NCI-H2081 treated with DMSO at 0.1 percent for 48 hours (cell line): ENCODE data around the gene SEPTIN3.

Experiments used
- DNase-seq: peaks from one replicate; lab custom pipeline; 2025; lab: John Stamatoyannopoulos, UW

SEPTIN3 gene

GRCh38 chr22:41975299-41976069 is 6.2 kb downstream of the SEPTIN3 start:
- no peak for DNase-seq

GRCh38 chr22:41976070-41976901 is 7.0 kb downstream of the SEPTIN3 start:
- no peak for DNase-seq

DNA sequence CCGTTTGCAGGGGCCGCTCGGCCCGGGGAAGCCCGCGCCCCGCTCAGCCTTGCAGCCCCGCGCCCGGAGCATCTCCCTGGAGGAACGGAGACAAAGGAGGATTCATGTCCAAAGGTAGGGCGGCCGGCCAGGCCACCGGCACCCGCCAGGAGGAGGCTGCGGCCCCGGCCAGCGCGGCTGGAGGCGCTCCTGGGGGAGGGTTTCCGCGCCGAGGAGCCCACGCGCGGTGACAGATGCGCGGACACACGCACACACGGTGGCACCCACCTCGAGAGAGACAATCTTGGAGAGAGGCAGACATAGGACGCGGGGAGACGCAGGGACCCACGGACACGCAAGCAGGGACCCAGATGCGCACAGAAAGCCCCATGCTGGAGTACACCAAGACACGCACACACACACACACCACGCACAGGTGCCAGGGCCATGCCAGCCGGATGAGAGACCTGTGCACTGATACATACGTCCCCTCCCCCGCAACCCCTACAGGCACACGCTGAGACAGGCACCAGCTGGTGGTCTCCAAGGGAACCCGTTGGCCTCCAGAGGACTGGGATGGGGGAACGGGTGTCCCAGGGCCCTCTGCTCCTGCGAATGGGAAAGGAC is 7.8 kb downstream of the SEPTIN3 start:
- DNase-seq: no peak

GRCh38 chr22:41978732-41979131 is 9.5 kb downstream of the SEPTIN3 start:
- DNase-seq: no peak

DNA sequence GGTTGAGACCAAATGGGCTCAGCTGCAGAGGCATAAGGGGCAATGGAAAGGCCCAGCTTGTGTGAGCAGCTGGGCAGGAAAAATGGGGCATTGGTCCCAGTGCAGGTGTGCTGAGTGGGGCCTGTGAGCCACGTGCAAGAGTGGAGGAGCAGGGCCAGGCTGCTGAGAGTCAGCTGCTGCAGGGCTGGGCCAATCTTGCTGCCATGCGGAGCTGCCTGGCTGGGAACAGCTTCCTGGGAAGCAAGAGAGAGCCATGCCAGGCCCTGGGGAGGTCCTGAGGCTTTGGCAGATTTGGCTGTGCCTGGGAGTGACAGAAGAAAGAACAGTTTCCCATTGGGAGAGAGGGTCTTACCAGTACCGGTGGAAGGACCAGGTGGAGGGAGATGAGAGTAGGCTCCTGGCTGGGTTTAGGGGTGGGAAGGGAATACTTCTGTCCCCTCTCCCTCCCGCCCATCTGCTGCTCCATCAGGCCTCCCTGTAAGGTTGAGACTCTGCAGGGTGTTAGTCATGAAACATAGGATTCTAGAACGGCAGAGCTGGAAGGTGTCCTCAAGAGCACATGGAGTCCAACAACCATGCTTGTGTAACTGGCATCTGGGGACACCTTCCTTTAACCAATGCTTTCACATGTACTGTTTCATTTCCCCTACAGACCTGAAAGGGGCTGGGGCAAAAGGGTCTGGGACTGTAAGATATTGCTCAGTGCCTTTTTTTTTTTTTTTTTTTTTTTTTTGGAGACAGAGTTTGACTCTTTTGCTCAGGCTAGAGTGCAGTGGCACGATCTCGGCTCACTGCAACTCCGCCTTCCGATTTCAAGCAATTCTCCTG is 10.4 kb downstream of the SEPTIN3 start:
- no peak for DNase-seq

- DNase-seq: no peak
Observed at GRCh38 chr22:41982865-41983264, 13.6 kb downstream of the SEPTIN3 start.

DNA sequence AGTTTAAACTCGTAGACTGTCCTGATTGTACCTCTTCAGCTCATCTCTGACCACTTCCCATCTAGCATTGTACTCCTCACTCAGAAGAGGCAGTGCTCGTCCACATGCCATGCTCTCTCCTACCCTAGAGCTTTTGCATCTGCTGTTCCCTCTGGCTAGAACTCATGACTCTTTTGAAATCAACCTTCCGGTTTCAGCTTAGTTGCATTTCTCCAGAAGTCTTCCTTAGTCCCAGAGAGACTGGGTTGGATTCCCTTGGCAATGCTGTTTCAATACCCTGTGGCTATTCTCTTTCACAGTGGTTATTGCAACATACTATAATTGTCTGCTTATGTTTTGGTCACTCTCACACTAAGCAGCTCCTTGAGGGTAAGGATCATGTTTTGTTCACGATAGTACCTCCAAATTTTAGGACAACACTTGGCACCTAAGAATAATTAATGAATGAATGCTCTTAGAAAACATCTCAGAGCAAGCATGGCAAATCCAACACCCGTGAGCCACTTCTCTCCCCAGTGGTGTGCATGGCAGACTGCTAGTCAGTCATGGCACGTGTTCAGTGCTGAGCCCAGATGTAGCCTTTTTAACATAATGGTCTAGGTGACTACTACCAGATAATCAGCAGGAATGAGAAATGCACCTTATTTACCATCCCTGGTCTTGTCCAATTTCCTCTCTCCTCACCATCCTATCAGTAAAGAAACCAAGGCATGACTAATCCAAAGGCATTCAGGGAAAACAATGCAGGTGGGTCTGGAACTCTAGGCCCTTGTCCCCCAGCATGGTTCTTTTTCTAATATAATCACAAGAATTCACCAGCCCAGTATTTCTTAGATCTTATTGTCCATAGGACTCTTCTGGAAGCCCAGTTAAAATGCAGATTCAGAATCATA is 14.5 kb downstream of the SEPTIN3 start:
- no peak for DNase-seq

- DNase-seq: no peak
Observed at GRCh38 chr22:41987276-41987675, 18.0 kb downstream of the SEPTIN3 start.

GRCh38 chr22:41989246-41989645 is 20.0 kb downstream of the SEPTIN3 start:
- DNase-seq: no peak

GRCh38 chr22:41991111-41991510 is 21.9 kb downstream of the SEPTIN3 start:
- no peak for DNase-seq

DNA sequence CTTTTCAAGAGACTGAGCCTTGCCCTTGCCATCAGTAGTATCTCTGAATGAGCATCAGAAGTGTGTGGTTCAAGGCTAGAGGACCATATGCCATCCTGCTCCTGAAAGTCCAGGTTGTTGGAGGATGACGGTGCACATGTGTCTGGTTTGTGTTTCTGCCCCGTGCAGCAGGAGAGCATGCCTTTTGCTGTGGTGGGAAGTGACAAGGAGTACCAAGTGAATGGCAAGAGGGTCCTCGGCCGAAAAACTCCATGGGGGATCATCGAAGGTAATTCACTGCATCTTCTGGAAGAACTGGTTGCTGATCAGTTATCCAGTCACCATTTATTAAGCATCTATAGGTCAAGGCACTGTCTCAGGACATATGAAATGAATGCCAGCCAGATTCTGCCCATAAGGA is 23.3 kb downstream of the SEPTIN3 start:
- DNase-seq: no peak

DNA sequence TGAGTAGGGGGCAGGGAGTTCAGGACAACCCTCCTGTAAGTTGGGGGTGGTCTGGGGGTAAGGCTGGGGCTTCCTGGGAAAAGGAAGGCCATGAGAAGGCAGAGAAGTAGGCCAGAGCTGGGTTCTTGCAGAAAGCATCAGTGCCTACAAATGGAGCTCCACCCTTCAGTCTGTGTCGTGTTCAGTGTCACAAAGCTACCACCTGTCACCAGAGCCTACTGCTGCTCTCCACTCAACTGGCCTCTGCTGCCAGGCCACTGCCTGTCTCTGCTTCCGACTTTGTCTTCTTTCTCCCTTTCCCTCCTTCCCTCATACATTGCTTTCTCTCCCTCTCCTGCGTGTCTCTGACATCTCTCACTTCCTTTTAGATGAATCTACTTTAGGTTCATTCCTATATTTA is 26.0 kb downstream of the SEPTIN3 start:
- no peak for DNase-seq

DNA sequence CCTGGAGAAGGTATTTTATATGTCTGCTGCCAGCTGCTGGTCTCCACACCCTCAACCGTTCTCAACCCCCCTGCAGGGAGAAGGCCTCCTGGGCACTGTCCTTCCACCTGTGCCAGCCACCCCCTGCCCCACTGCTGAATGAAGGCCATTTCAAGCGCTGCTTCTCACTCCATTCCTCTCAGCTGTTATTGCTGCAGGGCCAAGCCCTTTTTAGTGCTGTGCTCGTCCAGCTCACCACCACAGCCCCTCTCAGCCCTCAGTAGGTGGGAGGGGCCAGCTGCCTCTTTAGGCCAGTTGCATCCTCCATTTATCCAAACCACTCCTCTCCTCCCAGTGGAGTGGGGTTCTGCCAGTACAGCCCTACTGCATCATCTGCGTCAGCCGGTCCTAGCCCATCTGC is 27.6 kb downstream of the SEPTIN3 start:
- DNase-seq: no peak

- no peak for DNase-seq
Observed at GRCh38 chr22:41998361-41999261, 29.4 kb downstream of the SEPTIN3 start, which contains the start of gene WBP2NL. TSS of gene WBP2NL (plus strand) at chr22:41998788. CDS start at chr22:41998819, 31 bp downstream.

DNA sequence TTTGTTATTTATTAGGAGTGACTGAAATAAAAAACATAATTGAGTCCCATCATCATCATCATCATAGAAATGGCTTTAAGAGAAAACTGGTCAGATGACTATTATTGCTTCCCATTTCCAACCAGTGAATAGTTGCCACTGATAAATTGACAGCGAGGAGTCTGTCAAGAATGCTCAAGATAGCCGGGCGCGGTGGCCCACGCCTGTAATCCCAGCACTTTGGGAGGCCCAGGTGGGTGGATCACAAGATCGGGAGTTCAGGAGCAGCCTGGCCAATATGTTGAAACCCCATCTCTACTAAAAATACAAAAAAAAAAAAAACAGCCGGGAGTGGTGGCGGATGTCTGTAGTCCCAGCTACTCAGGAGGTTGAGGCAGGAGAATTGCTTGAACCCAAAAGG is 31.2 kb downstream of the SEPTIN3 start:
- DNase-seq: no peak

- no peak for DNase-seq
Observed at GRCh38 chr22:42001121-42001520, 31.9 kb downstream of the SEPTIN3 start.

DNA sequence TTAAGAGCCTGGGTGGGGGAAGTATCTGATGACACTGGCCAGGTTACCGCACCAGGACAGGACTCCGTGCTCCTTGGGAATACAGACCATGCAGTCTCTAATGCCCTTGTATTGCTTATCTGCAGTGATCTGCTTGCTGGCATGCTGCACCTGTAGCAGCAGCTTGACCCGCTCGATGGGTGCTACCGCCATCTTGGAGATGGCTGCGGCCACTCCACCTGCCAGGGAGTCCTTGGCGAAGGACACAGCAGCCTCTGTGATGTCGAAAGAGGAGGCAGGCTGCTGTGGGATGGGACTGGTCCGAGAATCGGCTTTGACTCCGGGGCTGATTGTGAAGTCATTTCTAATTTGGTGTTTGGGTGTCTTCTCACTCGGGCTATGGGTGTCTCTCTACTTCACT is 32.5 kb downstream of the SEPTIN3 start:
- no peak for DNase-seq

GRCh38 chr22:42007922-42008321 is 38.7 kb downstream of the SEPTIN3 start:
- DNase-seq: no peak

- DNase-seq: no peak
Observed at GRCh38 chr22:42010778-42011177, 41.5 kb downstream of the SEPTIN3 start.

GRCh38 chr22:42013385-42013784 is 44.1 kb downstream of the SEPTIN3 start:
- DNase-seq: no peak
